ENCODE data around the gene SULT1A2. TPM values are rescaled to one million over a fixed set of nuclear protein-coding genes. Genes with fewer than 3 reads are reported as not detected.
"Not testable (repeated sequence)": the region's sequence is repeated elsewhere in the genome, so short reads cannot be mapped to it uniquely, and the experiment has no call there.

The SULT1A2 gene
- 3.2 and 3.9 TPM in 2 replicates for total RNA-seq
- long read RNA-seq, partial matches to known transcripts: 0 of 4 reads
- long read RNA-seq, other reads (novel, unspliced or antisense): 4 of 4 reads

- TF ChIP-seq CTCF (IDR thresholded peaks at IDR 0.05; ENCODE audit: unreplicated experiment): no peak
- Mint-ChIP-seq H3K4me3 (ENCODE audit: low read depth) (peak within 1 kb of the TSS; percentile 52), H3K9me3 (ENCODE audit: low read depth) (no peaks in the 10 kb centered on the region), H3K36me3 (ENCODE audit: insufficient read depth) (peaks cover 7% of the 10 kb centered on the region), H3K27ac (peak within 1 kb of the TSS; percentile 95), H3K4me1 (ENCODE audit: low read depth) (peaks cover 20% of the 10 kb centered on the region), H3K27me3 (no peaks in the 10 kb centered on the region)
- no peak for DNase-seq (ENCODE audit: low spot score, unreplicated experiment)
These were observed at the start of gene SULT1A2 for GRCh38 chr16:28596840-28597691. TSS of gene SULT1A2 (minus strand) at chr16:28597050. CDS start at chr16:28595930, 1,120 bp downstream.

- H3K27ac Mint-ChIP-seq; H3K4me3 Mint-ChIP-seq (ENCODE audit: low read depth); H3K27me3 Mint-ChIP-seq; DNase-seq (ENCODE audit: low spot score, unreplicated experiment); H3K9me3 Mint-ChIP-seq (ENCODE audit: low read depth); H3K4me1 Mint-ChIP-seq (ENCODE audit: low read depth); H3K36me3 Mint-ChIP-seq (ENCODE audit: insufficient read depth): not testable (repeated sequence)
These were observed 43.1 kb upstream of the SULT1A2 start for GRCh38 chr16:28639959-28640358.

- H3K27ac Mint-ChIP-seq; DNase-seq (ENCODE audit: low spot score, unreplicated experiment); H3K4me3 Mint-ChIP-seq (ENCODE audit: low read depth); H3K36me3 Mint-ChIP-seq (ENCODE audit: insufficient read depth); H3K27me3 Mint-ChIP-seq; H3K4me1 Mint-ChIP-seq (ENCODE audit: low read depth); H3K9me3 Mint-ChIP-seq (ENCODE audit: low read depth): not testable (repeated sequence)
These were observed 41.5 kb upstream of the SULT1A2 start for GRCh38 chr16:28638359-28638758.

GRCh38 chr16:28637765-28638164 is 40.9 kb upstream of the SULT1A2 start, which contains the start of gene NPIPB8:
TSS of gene NPIPB8 (plus strand) at chr16:28638065. CDS start at chr16:28638361, 296 bp downstream.
- DNase-seq (ENCODE audit: low spot score, unreplicated experiment); H3K36me3 Mint-ChIP-seq (ENCODE audit: insufficient read depth); H3K27me3 Mint-ChIP-seq; H3K27ac Mint-ChIP-seq; H3K9me3 Mint-ChIP-seq (ENCODE audit: low read depth); H3K4me1 Mint-ChIP-seq (ENCODE audit: low read depth); H3K4me3 Mint-ChIP-seq (ENCODE audit: low read depth): not testable (repeated sequence)

- not testable (repeated sequence) for H3K4me1 Mint-ChIP-seq (ENCODE audit: low read depth); H3K27me3 Mint-ChIP-seq; H3K9me3 Mint-ChIP-seq (ENCODE audit: low read depth); DNase-seq (ENCODE audit: low spot score, unreplicated experiment); H3K4me3 Mint-ChIP-seq (ENCODE audit: low read depth); H3K36me3 Mint-ChIP-seq (ENCODE audit: insufficient read depth)
- H3K27ac Mint-ChIP-seq: peak overlapping the region; percentile 1
These were observed 39.4 kb upstream of the SULT1A2 start for GRCh38 chr16:28636093-28636823.

GRCh38 chr16:28630905-28631304 is 34.1 kb upstream of the SULT1A2 start:
- not testable (repeated sequence) for H3K9me3 Mint-ChIP-seq (ENCODE audit: low read depth); H3K36me3 Mint-ChIP-seq (ENCODE audit: insufficient read depth); H3K4me1 Mint-ChIP-seq (ENCODE audit: low read depth); H3K4me3 Mint-ChIP-seq (ENCODE audit: low read depth); H3K27me3 Mint-ChIP-seq; H3K27ac Mint-ChIP-seq; DNase-seq (ENCODE audit: low spot score, unreplicated experiment)

- TF ChIP-seq CTCF (IDR thresholded peaks at IDR 0.05; ENCODE audit: unreplicated experiment): no peak
- no peaks in the 10 kb centered on the region for H3K27me3 Mint-ChIP-seq
- H3K27ac Mint-ChIP-seq: no peak overlapping the region
- no peaks in the 10 kb centered on the region for H3K36me3 Mint-ChIP-seq (ENCODE audit: insufficient read depth)
- no peak overlapping the region for H3K4me3 Mint-ChIP-seq (ENCODE audit: low read depth)
- H3K4me1 Mint-ChIP-seq (ENCODE audit: low read depth): peaks cover 14% of the 10 kb centered on the region
- no peak for DNase-seq (ENCODE audit: low spot score, unreplicated experiment)
- H3K9me3 Mint-ChIP-seq (ENCODE audit: low read depth): no peaks in the 10 kb centered on the region
These were observed 26.4 kb upstream of the SULT1A2 start for GRCh38 chr16:28623172-28623711.

- not testable (repeated sequence) for H3K9me3 Mint-ChIP-seq (ENCODE audit: low read depth); H3K27me3 Mint-ChIP-seq; H3K27ac Mint-ChIP-seq; H3K4me3 Mint-ChIP-seq (ENCODE audit: low read depth); H3K36me3 Mint-ChIP-seq (ENCODE audit: insufficient read depth); DNase-seq (ENCODE audit: low spot score, unreplicated experiment)
- H3K4me1 Mint-ChIP-seq (ENCODE audit: low read depth): peaks cover 14% of the 10 kb centered on the region
These were observed 25.8 kb upstream of the SULT1A2 start for GRCh38 chr16:28622532-28623171.

Measured in progenitor cell of endocrine pancreas (in vitro differentiated cells).